WI38 (cell line): ENCODE data around the gene TMEM54.

Source experiments
- H3K4me3 ChIP-seq: 2 replicates; pipeline ENCODE4 v1.5.1; 2011; ENCODE audit warnings: low read depth, mild to moderate bottlenecking, control low read depth, low read length
- CTCF ChIP-seq: IDR thresholded peaks from 2 replicates; pipeline ENCODE4 v1.5.1; 2012; ENCODE audit warnings: low read depth, mild to moderate bottlenecking, control low read depth, low read length

TMEM54 gene

GRCh38 chr1:32870615-32871363, 30.4 kb downstream of the TMEM54 start, which contains the start of gene FNDC5:
Gene FNDC5, minus strand, starts transcription at chr1:32870912.
- no peak for TF ChIP-seq CTCF
- H3K4me3 ChIP-seq = peak within 1 kb of the TSS; percentile 51

GRCh38 chr1:32869923-32870614, 31.1 kb downstream of the TMEM54 start:
- H3K4me3 ChIP-seq = peak overlapping the region; percentile 30
- no peak for TF ChIP-seq CTCF

- H3K4me3 ChIP-seq = no peak overlapping the region
- no peak for TF ChIP-seq CTCF
Measured at GRCh38 chr1:32868806-32869455, 32.3 kb downstream of the TMEM54 start.

GRCh38 chr1:32868085-32868484, 33.1 kb downstream of the TMEM54 start:
- H3K4me3 ChIP-seq = no peak overlapping the region
- TF ChIP-seq CTCF = no peak

GRCh38 chr1:32867671-32868070, 33.5 kb downstream of the TMEM54 start:
- TF ChIP-seq CTCF = no peak

GRCh38 chr1:32867151-32867550, 34.0 kb downstream of the TMEM54 start:
- H3K4me3 ChIP-seq = no peak overlapping the region
- no peak for TF ChIP-seq CTCF

More at GRCh38 chr1:32867671-32868070, 33.5 kb downstream of the TMEM54 start:
- no peak overlapping the region for H3K4me3 ChIP-seq
